Measurements from ENCODE around the gene SLC8A1.

DNA sequence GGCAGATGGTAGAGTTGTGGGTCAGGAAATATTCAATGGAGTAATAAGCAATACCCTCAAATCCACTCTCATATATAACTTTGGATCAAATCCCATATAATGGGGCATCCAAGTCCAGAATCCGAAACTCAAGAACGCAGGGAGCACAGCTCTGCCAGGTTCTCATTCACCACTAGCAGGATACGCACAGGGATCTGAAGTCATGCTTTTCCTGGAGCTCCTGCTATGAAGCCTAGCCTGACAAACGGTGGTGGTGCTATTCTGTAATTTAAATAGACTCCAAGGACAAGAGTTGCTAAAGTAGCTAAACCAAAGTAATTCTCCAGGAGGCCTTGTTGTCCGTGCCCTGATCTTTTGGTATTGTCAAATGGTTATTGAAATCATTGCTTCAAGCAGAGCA is 264.8 kb downstream of the SLC8A1 start:
- TF ChIP-seq, protein P1, sequence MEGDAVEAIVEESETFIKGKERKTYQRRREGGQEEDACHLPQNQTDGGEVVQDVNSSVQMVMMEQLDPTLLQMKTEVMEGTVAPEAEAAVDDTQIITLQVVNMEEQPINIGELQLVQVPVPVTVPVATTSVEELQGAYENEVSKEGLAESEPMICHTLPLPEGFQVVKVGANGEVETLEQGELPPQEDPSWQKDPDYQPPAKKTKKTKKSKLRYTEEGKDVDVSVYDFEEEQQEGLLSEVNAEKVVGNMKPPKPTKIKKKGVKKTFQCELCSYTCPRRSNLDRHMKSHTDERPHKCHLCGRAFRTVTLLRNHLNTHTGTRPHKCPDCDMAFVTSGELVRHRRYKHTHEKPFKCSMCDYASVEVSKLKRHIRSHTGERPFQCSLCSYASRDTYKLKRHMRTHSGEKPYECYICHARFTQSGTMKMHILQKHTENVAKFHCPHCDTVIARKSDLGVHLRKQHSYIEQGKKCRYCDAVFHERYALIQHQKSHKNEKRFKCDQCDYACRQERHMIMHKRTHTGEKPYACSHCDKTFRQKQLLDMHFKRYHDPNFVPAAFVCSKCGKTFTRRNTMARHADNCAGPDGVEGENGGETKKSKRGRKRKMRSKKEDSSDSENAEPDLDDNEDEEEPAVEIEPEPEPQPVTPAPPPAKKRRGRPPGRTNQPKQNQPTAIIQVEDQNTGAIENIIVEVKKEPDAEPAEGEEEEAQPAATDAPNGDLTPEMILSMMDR (conservative IDR thresholded peaks at IDR 0.05; ENCODE audit: low read depth, low read length): no peak
- TF ChIP-seq EZH2 (IDR thresholded peaks at IDR 0.05; ENCODE audit: borderline replicate concordance, low read depth, low read length, poor library complexity, severe bottlenecking): no peak
